ENCODE measurements around the gene BARHL1.

BARHL1 gene

GRCh38 chr9:132588501-132589147 lies 6.2 kb downstream of the BARHL1 start:
- no peak for DNase-seq

DNA sequence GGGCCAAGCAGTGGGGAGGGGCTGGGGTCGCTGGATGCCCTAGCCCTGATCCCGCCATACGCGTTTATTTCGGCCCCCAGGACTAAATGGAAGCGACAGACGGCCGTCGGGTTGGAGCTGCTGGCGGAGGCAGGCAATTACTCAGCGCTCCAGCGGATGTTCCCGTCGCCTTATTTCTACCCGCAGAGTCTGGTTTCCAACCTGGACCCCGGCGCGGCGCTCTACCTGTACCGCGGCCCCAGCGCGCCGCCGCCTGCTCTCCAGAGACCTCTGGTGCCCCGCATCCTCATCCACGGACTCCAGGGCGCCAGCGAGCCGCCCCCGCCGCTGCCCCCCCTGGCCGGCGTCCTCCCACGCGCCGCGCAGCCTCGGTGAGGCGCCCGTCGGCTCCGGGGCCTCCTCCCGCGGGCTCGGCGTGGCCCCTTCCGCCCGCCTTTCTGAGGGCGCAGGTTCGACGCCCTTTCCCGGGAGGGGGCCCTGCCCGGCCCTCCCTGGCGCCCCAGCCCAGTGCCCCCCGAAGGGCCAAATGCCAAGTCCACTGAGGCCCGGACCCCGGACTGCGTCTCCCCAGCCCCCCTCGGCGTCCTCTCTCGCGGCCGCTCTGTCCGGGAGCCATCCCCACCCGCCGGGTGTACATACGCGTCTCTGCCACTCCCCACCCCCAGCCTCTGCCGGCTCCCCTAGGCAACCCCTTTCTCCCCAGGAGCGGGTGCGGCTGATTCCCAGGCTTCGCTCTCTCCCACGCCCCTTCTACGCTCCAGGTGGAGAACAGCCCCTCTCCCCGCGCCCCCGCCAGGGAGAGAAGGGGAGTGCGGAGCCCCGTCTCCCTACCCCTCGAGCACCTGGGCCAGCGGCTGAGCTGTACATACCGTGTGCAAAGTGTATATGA lies 7.0 kb downstream of the BARHL1 start:
- peak in 1 of 3 donors; percentile 29 for DNase-seq

DNA sequence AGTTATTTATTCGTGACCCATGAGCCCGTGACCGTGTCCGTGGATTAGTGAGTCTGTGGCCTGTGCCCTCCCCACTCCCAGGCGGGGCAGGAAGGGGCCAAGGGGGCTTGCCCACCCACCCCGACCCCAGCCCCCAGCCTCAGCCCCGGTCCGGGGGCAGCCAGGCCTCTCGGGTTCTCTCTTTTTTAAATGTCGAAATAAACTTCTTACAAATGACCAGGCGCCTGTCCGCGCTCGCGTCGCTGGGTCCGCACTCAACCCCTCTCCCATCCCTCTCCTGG lies 7.6 kb downstream of the BARHL1 start:
- no peak for DNase-seq

- DNase-seq = no peak
Measured at GRCh38 chr9:132590318-132591182, 8.1 kb downstream of the BARHL1 start.

DNA sequence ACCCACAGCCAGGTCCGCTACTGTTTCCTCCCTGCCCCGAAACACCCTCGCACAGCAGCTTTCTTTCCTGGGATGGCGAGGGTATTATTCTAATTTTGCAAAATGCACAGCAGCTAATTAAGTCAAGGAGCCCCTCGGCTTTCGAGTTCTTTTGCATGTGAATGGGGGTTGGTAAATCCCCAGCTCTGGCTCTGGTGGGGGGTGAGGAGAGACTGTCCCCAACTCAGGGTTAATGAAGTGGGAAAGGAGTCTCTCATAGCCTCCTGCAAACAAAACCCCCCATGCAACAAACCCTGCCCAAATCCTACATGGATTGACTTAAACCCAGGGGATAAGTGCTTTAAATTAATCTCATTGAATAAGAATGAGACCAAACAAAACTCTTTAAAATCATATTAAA lies 8.8 kb downstream of the BARHL1 start:
- DNase-seq = no peak

DNA sequence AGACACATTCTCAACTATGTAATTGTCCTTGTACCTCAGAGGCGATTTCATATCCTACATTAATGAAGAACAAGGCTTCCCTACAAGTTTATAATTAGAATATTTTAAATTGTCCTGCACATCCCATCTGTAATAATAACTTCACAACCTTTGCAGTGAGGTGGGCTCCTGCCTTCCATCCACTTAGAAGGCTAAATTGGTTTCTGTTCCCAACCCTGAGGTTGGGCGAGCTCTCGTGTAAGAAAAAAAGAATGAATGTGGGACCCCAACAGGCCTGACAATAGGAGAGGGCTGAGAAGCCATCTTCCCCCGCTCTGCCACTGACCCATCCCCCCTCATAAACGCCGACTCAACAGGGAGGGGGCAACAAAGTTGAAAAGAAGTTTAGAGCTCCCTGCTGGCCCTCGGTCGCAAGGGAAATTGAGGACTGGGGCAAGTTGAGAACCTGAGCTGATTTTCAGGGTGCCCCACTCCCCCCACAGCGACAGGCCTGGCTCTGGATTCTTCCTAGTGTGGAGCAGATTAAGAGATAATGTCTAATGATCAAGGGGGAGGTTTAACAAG lies 9.4 kb downstream of the BARHL1 start:
- DNase-seq = no peak

DNA sequence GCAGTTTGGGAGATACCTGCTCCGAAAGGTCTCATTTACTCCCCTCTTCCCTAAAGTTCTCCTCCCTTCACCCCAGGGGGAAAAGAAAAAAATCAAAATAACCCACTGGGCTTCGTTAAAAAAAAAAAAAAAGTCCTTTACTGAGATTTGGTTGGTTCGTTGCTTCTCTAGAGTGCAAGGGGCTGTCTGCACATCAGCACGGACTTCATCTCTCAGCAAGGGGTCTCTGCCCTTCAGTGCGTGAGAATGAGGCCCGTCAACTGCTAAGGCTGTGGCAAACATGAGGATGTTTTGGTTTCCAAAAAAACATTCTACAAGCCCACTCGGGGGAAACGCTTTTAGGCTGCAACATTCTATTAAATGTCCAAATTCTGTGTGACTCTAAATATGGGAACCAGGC lies 10.0 kb downstream of the BARHL1 start:
- DNase-seq = no peak

GRCh38 chr9:132594412-132594811 lies 12.0 kb downstream of the BARHL1 start:
- DNase-seq = no peak

DNA sequence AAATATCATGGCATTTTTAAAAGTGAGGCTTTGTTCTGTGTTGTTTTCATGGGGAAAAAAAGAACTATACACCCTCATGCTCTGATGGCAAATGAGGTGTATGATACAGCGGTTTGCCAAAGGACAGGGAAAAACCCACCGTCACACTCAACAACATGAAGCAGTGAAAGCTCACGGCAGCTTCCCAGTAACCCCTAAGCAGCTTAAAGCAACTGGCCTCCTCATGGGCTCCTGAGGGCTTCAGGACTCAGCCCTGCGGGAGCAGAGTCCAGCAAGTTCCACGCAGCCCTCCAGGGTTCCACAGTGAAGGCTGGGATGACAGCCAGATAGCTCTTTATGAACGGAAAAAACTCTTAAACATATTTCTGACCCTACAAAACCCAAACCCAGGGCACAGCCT lies 12.9 kb downstream of the BARHL1 start:
- no peak for DNase-seq

- no peak for DNase-seq
Measured at GRCh38 chr9:132596200-132596599, 13.8 kb downstream of the BARHL1 start.

GRCh38 chr9:132597073-132597775 lies 14.8 kb downstream of the BARHL1 start:
- no peak for DNase-seq

DNA sequence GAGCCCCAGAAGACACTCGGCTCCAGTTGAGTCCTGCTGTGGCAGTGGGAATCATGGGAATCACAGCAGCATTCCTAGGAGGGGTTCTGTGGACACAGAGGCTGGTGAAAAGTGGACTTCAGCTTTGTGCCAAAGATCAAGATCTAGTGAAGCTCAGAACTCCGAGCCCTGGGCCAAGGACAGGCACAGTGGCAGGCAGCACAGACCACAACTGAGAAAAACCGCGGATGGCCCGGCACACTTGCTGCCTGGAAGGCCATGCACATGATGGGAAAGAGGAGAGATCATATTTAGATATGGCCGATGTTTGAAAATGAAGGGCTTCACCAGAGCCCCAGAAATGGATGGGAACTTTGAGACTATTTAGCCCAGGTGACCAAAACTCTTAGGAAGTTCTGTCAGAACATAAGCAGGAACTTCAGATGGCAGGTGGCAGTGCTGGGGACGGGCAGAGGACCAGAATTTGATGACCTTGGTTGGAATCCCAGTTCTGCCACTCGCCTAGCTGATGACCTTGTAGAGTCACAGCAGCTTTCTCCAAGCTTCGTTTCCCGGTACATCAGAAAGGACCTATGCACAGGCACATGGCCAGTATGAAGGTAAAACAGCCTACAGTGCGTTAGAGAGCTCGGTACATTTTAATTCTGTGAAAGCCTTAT lies 18.0 kb downstream of the BARHL1 start:
- no peak for DNase-seq

DNA sequence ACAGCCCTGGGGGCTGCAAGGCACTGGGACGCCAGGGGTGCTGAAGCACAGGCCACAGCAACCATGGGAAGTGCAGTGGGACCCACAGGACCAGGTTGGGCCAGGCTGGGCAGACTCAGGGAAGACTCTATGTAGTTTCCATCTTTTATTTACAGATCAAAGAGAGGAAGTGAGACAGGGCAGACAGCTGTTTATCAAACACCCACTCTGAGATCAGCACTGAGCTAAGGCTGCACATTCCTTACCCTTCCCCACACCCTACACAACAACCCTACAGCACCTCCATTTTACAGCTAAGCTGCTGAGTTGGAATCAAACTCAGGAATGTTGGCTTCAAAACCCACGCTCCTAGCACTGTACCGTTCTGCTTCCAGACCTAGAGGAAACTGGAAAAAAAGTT lies 19.8 kb downstream of the BARHL1 start:
- no peak for DNase-seq

- DNase-seq = no peak
Measured at GRCh38 chr9:132605387-132605786, 23.0 kb downstream of the BARHL1 start.

GRCh38 chr9:132606066-132606465 lies 23.7 kb downstream of the BARHL1 start:
- DNase-seq = no peak

DNA sequence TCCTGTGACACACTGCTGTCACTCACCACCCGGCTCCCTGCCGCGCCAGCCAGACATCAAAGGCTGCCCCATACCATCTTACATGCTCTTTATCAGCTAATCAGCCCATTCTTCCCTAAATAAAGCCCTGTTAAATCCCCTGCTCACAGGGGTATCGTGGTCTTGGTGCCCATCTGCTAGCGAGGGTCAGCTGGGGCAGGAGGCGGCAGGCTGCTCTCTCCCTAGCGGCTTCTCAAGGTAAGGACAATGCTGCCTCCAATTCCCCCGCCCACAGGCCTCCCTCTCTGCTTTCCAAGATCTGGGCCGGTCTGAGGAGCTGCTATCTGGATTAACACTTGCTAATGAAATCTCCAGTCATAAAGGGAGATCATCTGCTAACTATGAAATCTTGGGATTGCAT lies 26.8 kb downstream of the BARHL1 start:
- no peak for DNase-seq

GRCh38 chr9:132609829-132610228 lies 27.4 kb downstream of the BARHL1 start:
- DNase-seq = no peak

GRCh38 chr9:132610661-132611060 lies 28.3 kb downstream of the BARHL1 start:
- DNase-seq = no peak

DNA sequence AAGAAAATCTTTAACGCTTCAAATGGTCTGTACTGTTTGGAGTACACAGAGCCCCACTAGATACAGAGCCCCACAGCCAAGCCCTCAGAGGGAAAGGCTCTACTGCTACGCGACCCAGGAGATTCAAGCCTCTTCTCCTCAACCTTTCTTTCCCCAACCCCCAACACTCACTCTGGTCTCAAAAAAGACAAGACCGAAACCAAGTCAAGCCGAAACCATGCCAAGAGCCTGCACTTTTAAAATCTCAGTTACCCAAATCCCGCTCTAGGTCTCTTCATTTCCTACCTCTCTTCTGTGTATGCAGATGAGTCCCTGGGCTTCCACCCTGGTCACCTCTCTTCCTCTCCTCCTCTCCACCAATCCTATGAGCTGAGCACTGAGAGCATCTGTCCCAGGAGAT lies 31.9 kb downstream of the BARHL1 start:
- DNase-seq = no peak

GRCh38 chr9:132615774-132616173 lies 33.4 kb downstream of the BARHL1 start:
- no peak for DNase-seq

- no peak for DNase-seq
Measured at GRCh38 chr9:132616725-132617124, 34.3 kb downstream of the BARHL1 start.

DNA sequence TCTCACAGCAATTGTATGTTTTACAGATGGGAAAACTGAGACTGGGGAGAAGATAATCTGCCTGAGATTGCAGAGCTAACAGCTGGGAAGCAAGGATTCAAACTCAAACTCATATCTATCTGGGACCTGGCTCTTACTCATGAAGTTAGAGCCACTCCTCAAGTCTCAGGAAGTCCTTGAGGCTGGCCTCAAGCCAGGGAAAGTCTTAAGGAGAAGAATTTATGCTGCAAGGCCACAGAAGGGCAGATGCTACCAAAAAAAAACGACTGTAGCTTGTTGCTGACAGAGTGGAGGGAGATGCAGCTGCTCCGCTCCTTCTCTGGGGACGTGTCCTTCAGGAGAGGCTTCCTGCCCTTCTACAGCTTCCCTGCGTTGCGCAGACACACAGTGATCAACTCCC lies 39.8 kb downstream of the BARHL1 start:
- no peak for DNase-seq
